ENCODE measurements around the gene KIF16B. TPM values are rescaled to one million over a fixed set of nuclear protein-coding genes. Genes with fewer than 3 reads are reported as not detected.

The KIF16B gene
- total RNA-seq, 4 donors from 2014 or later = 22.2 to 59.2 (median 31.4) TPM

- TF ChIP-seq POLR2A (IDR thresholded peaks at IDR 0.05) (no peak), CTCF (IDR thresholded peaks at IDR 0.05) (no peak)
- intact Hi-C loops (cut with DNase I; ENCODE audit: low total_unique reads) = no loop called here
- no peak for DNase-seq (ENCODE audit: low spot score in 2 of 2)
- 95 to 96% methylated on average over 1 of the region's 1 CpG for WGBS, 2 donors
- H3K4me3 ChIP-seq (ENCODE audit: low read depth, poor library complexity, severe bottlenecking) = no peak overlapping the region
Observed at GRCh38 chr20:16619953-16620352, 46.7 kb upstream of the KIF16B start.

- H3K4me3 ChIP-seq (ENCODE audit: low read depth, poor library complexity, severe bottlenecking) = no peak overlapping the region
- DNase-seq (ENCODE audit: low spot score in 2 of 2) = no peak
- TF ChIP-seq CTCF (IDR thresholded peaks at IDR 0.05) (no peak), POLR2A (IDR thresholded peaks at IDR 0.05) (no peak)
- intact Hi-C loops (cut with DNase I; ENCODE audit: low total_unique reads) = no loop called here
- 98 to 100% methylated on average over 2 of the region's 2 CpGs for WGBS, 2 donors
Observed at GRCh38 chr20:16617056-16617455, 43.8 kb upstream of the KIF16B start.

GRCh38 chr20:16616317-16616716 lies 43.1 kb upstream of the KIF16B start:
- TF ChIP-seq POLR2A (IDR thresholded peaks at IDR 0.05) = no peak
- no peak for DNase-seq (ENCODE audit: low spot score in 2 of 2)
- intact Hi-C loops (cut with DNase I; ENCODE audit: low total_unique reads) = no loop called here
- H3K4me3 ChIP-seq (ENCODE audit: low read depth, poor library complexity, severe bottlenecking) = no peak overlapping the region
- 95% methylated on average over 2 of the region's 2 CpGs for WGBS, 2 donors

- intact Hi-C loops (cut with DNase I; ENCODE audit: low total_unique reads) = no loop called here
- H3K4me3 ChIP-seq (ENCODE audit: low read depth, poor library complexity, severe bottlenecking) = no peak overlapping the region
- DNase-seq (ENCODE audit: low spot score in 2 of 2) = no peak
- TF ChIP-seq CTCF (IDR thresholded peaks at IDR 0.05) = no peak
- 45 to 47% methylated on average over 7 of the region's 7 CpGs for WGBS, 2 donors
Observed at GRCh38 chr20:16615199-16615598, 42.0 kb upstream of the KIF16B start.

- TF ChIP-seq CTCF (IDR thresholded peaks at IDR 0.05) = no peak
- no peak for TF ChIP-seq POLR2A (IDR thresholded peaks at IDR 0.05)
- H3K4me3 ChIP-seq (ENCODE audit: low read depth, poor library complexity, severe bottlenecking) = no peak overlapping the region
- WGBS, 2 donors = 68 to 71% methylated on average over 6 of the region's 6 CpGs
- no peak for DNase-seq (ENCODE audit: low spot score in 2 of 2)
- intact Hi-C loops (cut with DNase I; ENCODE audit: low total_unique reads) = no loop called here
Observed at GRCh38 chr20:16613954-16614353, 40.7 kb upstream of the KIF16B start.

DNA sequence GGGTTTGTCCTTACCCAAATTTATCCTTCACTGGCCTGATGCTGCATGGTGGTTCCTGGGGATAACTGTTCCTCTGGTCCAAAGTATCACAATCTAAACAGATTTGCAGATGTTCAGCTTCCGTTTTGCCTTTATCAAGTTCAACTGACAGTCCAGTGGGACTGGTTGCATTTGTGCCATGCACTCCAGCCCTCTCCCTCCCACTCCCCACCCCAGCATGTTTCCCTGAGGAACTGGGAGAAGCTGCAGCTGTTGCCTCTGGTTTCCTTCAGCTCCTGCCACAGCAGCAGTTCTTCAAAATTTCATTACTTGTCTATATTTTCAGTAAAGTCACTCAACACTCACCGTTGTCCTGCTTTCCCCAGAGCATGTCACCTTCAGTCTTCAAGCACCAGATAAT lies 39.5 kb upstream of the KIF16B start:
- TF ChIP-seq POLR2A (IDR thresholded peaks at IDR 0.05) = no peak
- no peak for TF ChIP-seq CTCF (IDR thresholded peaks at IDR 0.05)
- WGBS, 2 donors = 82 to 96% methylated on average over 2 of the region's 2 CpGs
- no peak for DNase-seq (ENCODE audit: low spot score in 2 of 2)
- no peak overlapping the region for H3K4me3 ChIP-seq (ENCODE audit: low read depth, poor library complexity, severe bottlenecking)
- intact Hi-C loops (cut with DNase I; ENCODE audit: low total_unique reads) = no loop called here

All from lower leg skin (tissue), 4 donors.